ENCODE results near the gene CPA2.

The CPA2 gene

DNA sequence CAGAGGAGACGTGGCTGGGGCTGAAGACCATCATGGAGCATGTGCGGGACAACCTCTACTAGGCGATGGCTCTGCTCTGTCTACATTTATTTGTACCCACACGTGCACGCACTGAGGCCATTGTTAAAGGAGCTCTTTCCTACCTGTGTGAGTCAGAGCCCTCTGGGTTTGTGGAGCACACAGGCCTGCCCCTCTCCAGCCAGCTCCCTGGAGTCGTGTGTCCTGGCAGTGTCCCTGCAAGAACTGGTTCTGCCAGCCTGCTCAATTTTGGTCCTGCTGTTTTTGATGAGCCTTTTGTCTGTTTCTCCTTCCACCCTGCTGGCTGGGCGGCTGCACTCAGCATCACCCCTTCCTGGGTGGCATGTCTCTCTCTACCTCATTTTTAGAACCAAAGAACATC lies 56.0 kb downstream of the CPA2 start:
- no peaks in the 10 kb centered on the region for H3K4me1 ChIP-seq (ENCODE audit: insufficient read depth, poor library complexity, severe bottlenecking)
- H3K9me3 ChIP-seq (ENCODE audit: severe bottlenecking), result no peaks in the 10 kb centered on the region
- H3K4me3 ChIP-seq (ENCODE audit: severe bottlenecking), result no peak overlapping the region
- H3K27me3 ChIP-seq (ENCODE audit: insufficient read depth, poor library complexity, severe bottlenecking), result no peaks in the 10 kb centered on the region
- TF ChIP-seq, protein P1, sequence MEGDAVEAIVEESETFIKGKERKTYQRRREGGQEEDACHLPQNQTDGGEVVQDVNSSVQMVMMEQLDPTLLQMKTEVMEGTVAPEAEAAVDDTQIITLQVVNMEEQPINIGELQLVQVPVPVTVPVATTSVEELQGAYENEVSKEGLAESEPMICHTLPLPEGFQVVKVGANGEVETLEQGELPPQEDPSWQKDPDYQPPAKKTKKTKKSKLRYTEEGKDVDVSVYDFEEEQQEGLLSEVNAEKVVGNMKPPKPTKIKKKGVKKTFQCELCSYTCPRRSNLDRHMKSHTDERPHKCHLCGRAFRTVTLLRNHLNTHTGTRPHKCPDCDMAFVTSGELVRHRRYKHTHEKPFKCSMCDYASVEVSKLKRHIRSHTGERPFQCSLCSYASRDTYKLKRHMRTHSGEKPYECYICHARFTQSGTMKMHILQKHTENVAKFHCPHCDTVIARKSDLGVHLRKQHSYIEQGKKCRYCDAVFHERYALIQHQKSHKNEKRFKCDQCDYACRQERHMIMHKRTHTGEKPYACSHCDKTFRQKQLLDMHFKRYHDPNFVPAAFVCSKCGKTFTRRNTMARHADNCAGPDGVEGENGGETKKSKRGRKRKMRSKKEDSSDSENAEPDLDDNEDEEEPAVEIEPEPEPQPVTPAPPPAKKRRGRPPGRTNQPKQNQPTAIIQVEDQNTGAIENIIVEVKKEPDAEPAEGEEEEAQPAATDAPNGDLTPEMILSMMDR (IDR thresholded peaks at IDR 0.05; ENCODE audit: poor library complexity, severe bottlenecking), result no peak
- peaks cover 55% of the 10 kb centered on the region for H3K36me3 ChIP-seq (ENCODE audit: low read depth)
- 0 out of 3 replicates have a peak, but pooled peaks have one; percentile 23 for ATAC-seq (ENCODE audit: low read depth)
- no peak overlapping the region for H3K27ac ChIP-seq (ENCODE audit: poor library complexity, severe bottlenecking)
- DNase-seq (ENCODE audit: low spot score), result no peak

DNA sequence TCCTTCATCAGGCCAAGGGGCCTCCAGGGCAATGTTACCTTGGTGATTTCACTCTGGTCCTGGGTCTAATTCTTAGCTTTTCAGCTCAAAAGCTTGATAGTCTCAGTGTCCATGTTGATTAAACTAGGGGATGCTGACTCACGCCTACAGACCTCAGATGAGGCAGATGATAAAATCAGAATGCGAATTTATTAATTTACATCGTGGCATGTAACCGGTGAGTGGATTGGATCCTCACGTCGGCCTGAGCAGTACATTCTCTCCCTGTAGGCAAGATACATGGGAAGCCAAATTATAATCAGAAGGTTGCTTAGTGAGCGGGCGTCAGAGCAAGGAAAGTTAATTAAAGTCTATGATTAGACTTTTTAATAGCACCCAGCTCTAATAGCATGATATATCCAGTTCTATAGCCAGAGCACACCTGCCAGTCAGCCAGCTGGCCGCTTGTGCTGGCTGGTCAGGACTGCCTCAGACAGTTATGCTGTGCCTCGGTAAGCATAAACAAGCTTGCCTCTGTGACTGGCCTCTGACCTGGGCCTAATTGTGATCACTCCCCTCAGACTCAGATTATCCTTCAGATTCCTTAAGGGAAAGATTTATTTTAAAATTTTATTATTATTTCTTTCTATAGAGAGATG lies 57.8 kb downstream of the CPA2 start:
- TF ChIP-seq, protein P1 (IDR thresholded peaks at IDR 0.05; ENCODE audit: poor library complexity, severe bottlenecking), result no peak
- H3K27ac ChIP-seq (ENCODE audit: poor library complexity, severe bottlenecking), result peak overlapping the region; percentile 4
- no peaks in the 10 kb centered on the region for H3K27me3 ChIP-seq (ENCODE audit: insufficient read depth, poor library complexity, severe bottlenecking)
- ATAC-seq (ENCODE audit: low read depth) (no peak), DNase-seq (ENCODE audit: low spot score) (no peak)
- no peaks in the 10 kb centered on the region for H3K9me3 ChIP-seq (ENCODE audit: severe bottlenecking)
- peaks cover 36% of the 10 kb centered on the region for H3K36me3 ChIP-seq (ENCODE audit: low read depth)
- no peaks in the 10 kb centered on the region for H3K4me1 ChIP-seq (ENCODE audit: insufficient read depth, poor library complexity, severe bottlenecking)
- no peak overlapping the region for H3K4me3 ChIP-seq (ENCODE audit: severe bottlenecking)

DNA sequence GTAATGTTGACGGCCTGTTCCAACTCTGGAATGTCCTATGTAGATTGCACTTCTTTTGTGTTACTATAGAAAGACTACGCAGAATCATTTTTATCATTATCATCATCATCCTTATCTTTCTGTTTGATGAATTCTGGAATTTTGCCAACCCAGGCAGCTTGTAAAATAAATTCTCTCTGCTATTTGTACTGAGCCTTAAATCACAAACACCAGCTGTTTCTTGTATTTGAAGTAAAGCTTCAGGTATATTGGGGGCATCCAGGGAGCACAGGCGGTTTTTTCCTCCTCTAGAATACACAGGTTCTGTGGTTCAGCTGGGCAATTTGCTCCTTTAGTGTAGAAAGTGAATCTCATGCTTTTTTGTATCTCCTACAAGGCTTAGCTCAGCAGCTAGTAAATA lies 63.0 kb downstream of the CPA2 start:
- ATAC-seq (ENCODE audit: low read depth), result no peak
- TF ChIP-seq, protein P1 (IDR thresholded peaks at IDR 0.05; ENCODE audit: poor library complexity, severe bottlenecking), result no peak
- Histone ChIP-seq H3K4me1 (ENCODE audit: insufficient read depth, poor library complexity, severe bottlenecking) (no peaks in the 10 kb centered on the region), H3K27me3 (ENCODE audit: insufficient read depth, poor library complexity, severe bottlenecking) (no peaks in the 10 kb centered on the region), H3K27ac (ENCODE audit: poor library complexity, severe bottlenecking) (no peak overlapping the region), H3K9me3 (ENCODE audit: severe bottlenecking) (no peaks in the 10 kb centered on the region), H3K36me3 (ENCODE audit: low read depth) (no peaks in the 10 kb centered on the region), H3K4me3 (ENCODE audit: severe bottlenecking) (no peak overlapping the region)
- no peak for DNase-seq (ENCODE audit: low spot score)

DNA sequence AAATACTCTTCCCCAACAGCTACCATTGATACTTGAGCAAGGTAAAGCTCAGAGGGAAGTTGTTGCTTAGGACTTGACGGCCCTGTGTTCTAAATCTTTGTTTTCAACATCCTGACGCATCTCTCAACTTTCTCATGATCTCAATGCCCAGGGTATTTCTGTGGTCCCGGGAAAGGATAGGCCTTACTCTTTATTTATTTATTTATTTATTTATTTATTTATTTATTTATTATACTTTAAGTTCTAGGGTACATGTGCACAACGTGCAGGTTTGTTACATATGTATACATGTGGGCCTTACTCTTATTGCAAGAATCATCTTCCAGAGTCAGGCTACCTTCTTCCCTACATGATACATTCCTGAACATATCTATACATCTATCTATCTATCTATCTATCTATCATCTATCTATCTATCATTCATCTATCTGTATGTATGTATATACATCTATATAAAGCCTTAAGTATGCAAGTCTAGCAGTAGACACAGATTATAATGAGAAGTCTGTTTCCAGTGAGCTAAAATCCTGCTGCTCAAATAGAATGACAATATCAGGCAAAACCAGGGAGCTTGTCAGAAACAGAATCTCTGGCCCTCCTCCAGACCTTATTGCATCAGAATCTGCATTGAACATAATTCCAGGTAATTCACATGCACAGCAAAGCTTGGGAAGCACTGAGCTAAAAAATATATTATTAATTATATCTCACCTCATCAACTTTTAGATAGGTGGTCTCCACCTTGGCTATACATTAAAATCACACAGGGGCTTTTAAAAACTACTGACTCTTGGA lies 65.8 kb downstream of the CPA2 start:
- ATAC-seq (ENCODE audit: low read depth), result no peak
- TF ChIP-seq, protein P1 (IDR thresholded peaks at IDR 0.05; ENCODE audit: poor library complexity, severe bottlenecking), result no peak
- no peak for DNase-seq (ENCODE audit: low spot score)
- Histone ChIP-seq H3K27ac (ENCODE audit: poor library complexity, severe bottlenecking) (no peak overlapping the region), H3K9me3 (ENCODE audit: severe bottlenecking) (no peaks in the 10 kb centered on the region), H3K36me3 (ENCODE audit: low read depth) (no peaks in the 10 kb centered on the region), H3K4me3 (ENCODE audit: severe bottlenecking) (no peak overlapping the region), H3K27me3 (ENCODE audit: insufficient read depth, poor library complexity, severe bottlenecking) (no peaks in the 10 kb centered on the region), H3K4me1 (ENCODE audit: insufficient read depth, poor library complexity, severe bottlenecking) (no peaks in the 10 kb centered on the region)

DNA sequence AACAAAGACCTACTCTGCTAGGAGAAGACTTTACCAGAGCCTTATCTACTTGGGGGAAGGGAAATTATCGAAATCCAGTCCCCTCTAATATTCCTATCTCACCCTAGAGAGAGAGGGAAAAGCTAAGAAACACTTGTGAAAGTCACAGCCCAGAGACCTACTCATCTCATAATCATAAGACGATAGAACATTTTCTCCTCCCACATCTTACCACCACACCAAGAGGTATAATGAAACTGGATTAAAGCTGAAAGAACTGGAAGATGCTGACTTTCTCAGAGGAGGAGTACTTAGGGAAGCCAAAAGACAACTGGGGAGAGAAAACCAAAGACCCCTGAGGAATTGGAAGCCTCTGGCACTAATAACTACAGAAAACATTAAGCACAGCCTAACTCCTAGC lies 67.2 kb downstream of the CPA2 start:
- ATAC-seq (ENCODE audit: low read depth), result no peak

More for the DNA sequence above, 67.2 kb downstream of the CPA2 start:
- no peaks in the 10 kb centered on the region for H3K36me3 ChIP-seq (ENCODE audit: low read depth)
- no peaks in the 10 kb centered on the region for H3K27me3 ChIP-seq (ENCODE audit: insufficient read depth, poor library complexity, severe bottlenecking)
- H3K9me3 ChIP-seq (ENCODE audit: severe bottlenecking), result no peaks in the 10 kb centered on the region
- no peak overlapping the region for H3K27ac ChIP-seq (ENCODE audit: poor library complexity, severe bottlenecking)
- no peak for DNase-seq (ENCODE audit: low spot score)
- no peak overlapping the region for H3K4me3 ChIP-seq (ENCODE audit: severe bottlenecking)
- TF ChIP-seq, protein P1 (IDR thresholded peaks at IDR 0.05; ENCODE audit: poor library complexity, severe bottlenecking), result no peak
- no peaks in the 10 kb centered on the region for H3K4me1 ChIP-seq (ENCODE audit: insufficient read depth, poor library complexity, severe bottlenecking)
